Measurements from ENCODE around the gene MBOAT1.

The MBOAT1 gene

GRCh38 chr6:20232188-20232587 is 19.9 kb upstream of the MBOAT1 start:
- peaks cover 4% of the 10 kb centered on the region; the same call in 1 of the 2 replicates for H3K9me3 ChIP-seq (ENCODE audit: insufficient read depth, low read depth, low read length)
- no peaks in the 10 kb centered on the region for H3K4me1 ChIP-seq (ENCODE audit: insufficient read depth, low read length)
- WGBS, result 100% methylated on average over 2 of the region's 2 CpGs
- H3K9ac ChIP-seq (ENCODE audit: low read depth, low read length), result no peak overlapping the region
- H3K4me3 ChIP-seq (ENCODE audit: low read length), result no peak overlapping the region
- H3K27me3 ChIP-seq (ENCODE audit: insufficient read depth, low read length), result no peaks in the 10 kb centered on the region
- H3K36me3 ChIP-seq (ENCODE audit: insufficient read depth, low read length), result no peaks in the 10 kb centered on the region
- H3K27ac ChIP-seq (ENCODE audit: low read depth, low read length), result no peak overlapping the region

- H3K27ac ChIP-seq (ENCODE audit: low read depth, low read length), result no peak overlapping the region
- 93% methylated on average over 4 of the region's 4 CpGs for WGBS
Observed at GRCh38 chr6:20230401-20231119, 18.3 kb upstream of the MBOAT1 start.

GRCh38 chr6:20229881-20230280 is 17.6 kb upstream of the MBOAT1 start:
- H3K9ac ChIP-seq (ENCODE audit: low read depth, low read length), result no peak overlapping the region
- WGBS, result 95% methylated on average over 3 of the region's 4 CpGs
- no peaks in the 10 kb centered on the region for H3K36me3 ChIP-seq (ENCODE audit: insufficient read depth, low read length)
- no peak overlapping the region for H3K4me3 ChIP-seq (ENCODE audit: low read length)
- no peaks in the 10 kb centered on the region for H3K4me1 ChIP-seq (ENCODE audit: insufficient read depth, low read length)
- H3K27me3 ChIP-seq (ENCODE audit: insufficient read depth, low read length), result no peaks in the 10 kb centered on the region
- H3K9me3 ChIP-seq (ENCODE audit: insufficient read depth, low read depth, low read length), result peaks cover 4% of the 10 kb centered on the region; the same call in 1 of the 2 replicates
- H3K27ac ChIP-seq (ENCODE audit: low read depth, low read length), result no peak overlapping the region

More at GRCh38 chr6:20230401-20231119, 18.3 kb upstream of the MBOAT1 start:
- H3K4me3 ChIP-seq (ENCODE audit: low read length), result no peak overlapping the region
- no peaks in the 10 kb centered on the region for H3K27me3 ChIP-seq (ENCODE audit: insufficient read depth, low read length)
- peaks cover 4% of the 10 kb centered on the region; the same call in 1 of the 2 replicates for H3K9me3 ChIP-seq (ENCODE audit: insufficient read depth, low read depth, low read length)
- no peaks in the 10 kb centered on the region for H3K4me1 ChIP-seq (ENCODE audit: insufficient read depth, low read length)
- H3K36me3 ChIP-seq (ENCODE audit: insufficient read depth, low read length), result no peaks in the 10 kb centered on the region
- H3K9ac ChIP-seq (ENCODE audit: low read depth, low read length), result no peak overlapping the region

- H3K4me1 ChIP-seq (ENCODE audit: insufficient read depth, low read length), result no peaks in the 10 kb centered on the region
- H3K36me3 ChIP-seq (ENCODE audit: insufficient read depth, low read length), result no peaks in the 10 kb centered on the region
- 100% methylated on average over 2 of the region's 2 CpGs for WGBS
- no peak overlapping the region for H3K4me3 ChIP-seq (ENCODE audit: low read length)
- H3K27me3 ChIP-seq (ENCODE audit: insufficient read depth, low read length), result no peaks in the 10 kb centered on the region
- H3K9ac ChIP-seq (ENCODE audit: low read depth, low read length), result no peak overlapping the region
- peaks cover 2% of the 10 kb centered on the region; the same call in 1 of the 2 replicates for H3K9me3 ChIP-seq (ENCODE audit: insufficient read depth, low read depth, low read length)
- no peak overlapping the region for H3K27ac ChIP-seq (ENCODE audit: low read depth, low read length)
Observed at GRCh38 chr6:20227350-20227749, 15.1 kb upstream of the MBOAT1 start.

GRCh38 chr6:20223141-20223540 is 10.9 kb upstream of the MBOAT1 start:
- Histone ChIP-seq H3K9ac (ENCODE audit: low read depth, low read length) (no peak overlapping the region), H3K27me3 (ENCODE audit: insufficient read depth, low read length) (no peaks in the 10 kb centered on the region), H3K36me3 (ENCODE audit: insufficient read depth, low read length) (no peaks in the 10 kb centered on the region), H3K27ac (ENCODE audit: low read depth, low read length) (no peak overlapping the region), H3K4me1 (ENCODE audit: insufficient read depth, low read length) (0 out of 2 replicates have a peak, but pooled peaks cover 2% of the 10 kb centered on the region), H3K9me3 (ENCODE audit: insufficient read depth, low read depth, low read length) (no peaks in the 10 kb centered on the region), H3K4me3 (ENCODE audit: low read length) (no peak overlapping the region)
- 100% methylated on average over 1 of the region's 1 CpG for WGBS

GRCh38 chr6:20221421-20221820 is 9.2 kb upstream of the MBOAT1 start:
- WGBS, result 72% methylated on average over 3 of the region's 3 CpGs
- H3K27me3 ChIP-seq (ENCODE audit: insufficient read depth, low read length), result no peaks in the 10 kb centered on the region
- no peak overlapping the region for H3K27ac ChIP-seq (ENCODE audit: low read depth, low read length)
- H3K4me3 ChIP-seq (ENCODE audit: low read length), result no peak overlapping the region
- no peaks in the 10 kb centered on the region for H3K36me3 ChIP-seq (ENCODE audit: insufficient read depth, low read length)
- no peaks in the 10 kb centered on the region for H3K9me3 ChIP-seq (ENCODE audit: insufficient read depth, low read depth, low read length)
- no peak overlapping the region for H3K9ac ChIP-seq (ENCODE audit: low read depth, low read length)
- 0 out of 2 replicates have a peak, but pooled peaks cover 2% of the 10 kb centered on the region for H3K4me1 ChIP-seq (ENCODE audit: insufficient read depth, low read length)

- 93% methylated on average over 3 of the region's 3 CpGs for WGBS
- no peak overlapping the region for H3K9ac ChIP-seq (ENCODE audit: low read depth, low read length)
- H3K4me3 ChIP-seq (ENCODE audit: low read length), result no peak overlapping the region
- no peak overlapping the region for H3K27ac ChIP-seq (ENCODE audit: low read depth, low read length)
- 0 out of 2 replicates have a peak, but pooled peaks cover 2% of the 10 kb centered on the region for H3K4me1 ChIP-seq (ENCODE audit: insufficient read depth, low read length)
- no peaks in the 10 kb centered on the region for H3K36me3 ChIP-seq (ENCODE audit: insufficient read depth, low read length)
- H3K9me3 ChIP-seq (ENCODE audit: insufficient read depth, low read depth, low read length), result no peaks in the 10 kb centered on the region
- peaks cover 2% of the 10 kb centered on the region; the same call in 1 of the 2 replicates for H3K27me3 ChIP-seq (ENCODE audit: insufficient read depth, low read length)
Observed at GRCh38 chr6:20220359-20220758, 8.1 kb upstream of the MBOAT1 start.

- Histone ChIP-seq H3K4me3 (ENCODE audit: low read length) (no peak overlapping the region), H3K27ac (ENCODE audit: low read depth, low read length) (no peak overlapping the region), H3K9me3 (ENCODE audit: insufficient read depth, low read depth, low read length) (no peaks in the 10 kb centered on the region), H3K9ac (ENCODE audit: low read depth, low read length) (no peak overlapping the region), H3K4me1 (ENCODE audit: insufficient read depth, low read length) (peaks cover 11% of the 10 kb centered on the region), H3K36me3 (ENCODE audit: insufficient read depth, low read length) (no peaks in the 10 kb centered on the region), H3K27me3 (ENCODE audit: insufficient read depth, low read length) (peaks cover 18% of the 10 kb centered on the region; the same call in 1 of the 2 replicates)
- 93% methylated on average over 1 of the region's 2 CpGs for WGBS
Observed at GRCh38 chr6:20217891-20218290, 5.6 kb upstream of the MBOAT1 start.

GRCh38 chr6:20217324-20217855 is 5.1 kb upstream of the MBOAT1 start:
- H3K27ac ChIP-seq (ENCODE audit: low read depth, low read length), result no peak overlapping the region

GRCh38 chr6:20215310-20215709 is 3.0 kb upstream of the MBOAT1 start:
- H3K4me1 ChIP-seq (ENCODE audit: insufficient read depth, low read length), result peaks cover 14% of the 10 kb centered on the region
- H3K9ac ChIP-seq (ENCODE audit: low read depth, low read length), result no peak overlapping the region
- H3K4me3 ChIP-seq (ENCODE audit: low read length), result no peak overlapping the region
- no peaks in the 10 kb centered on the region for H3K9me3 ChIP-seq (ENCODE audit: insufficient read depth, low read depth, low read length)
- no peak overlapping the region for H3K27ac ChIP-seq (ENCODE audit: low read depth, low read length)
- peaks cover 37% of the 10 kb centered on the region; the same call in 1 of the 2 replicates for H3K27me3 ChIP-seq (ENCODE audit: insufficient read depth, low read length)
- H3K36me3 ChIP-seq (ENCODE audit: insufficient read depth, low read length), result no peaks in the 10 kb centered on the region

More at GRCh38 chr6:20217324-20217855, 5.1 kb upstream of the MBOAT1 start:
- 85% methylated on average over 3 of the region's 5 CpGs for WGBS
- no peak overlapping the region for H3K4me3 ChIP-seq (ENCODE audit: low read length)
- H3K4me1 ChIP-seq (ENCODE audit: insufficient read depth, low read length), result peaks cover 12% of the 10 kb centered on the region
- H3K9me3 ChIP-seq (ENCODE audit: insufficient read depth, low read depth, low read length), result no peaks in the 10 kb centered on the region
- H3K9ac ChIP-seq (ENCODE audit: low read depth, low read length), result no peak overlapping the region
- H3K36me3 ChIP-seq (ENCODE audit: insufficient read depth, low read length), result no peaks in the 10 kb centered on the region
- H3K27me3 ChIP-seq (ENCODE audit: insufficient read depth, low read length), result peaks cover 20% of the 10 kb centered on the region; the same call in 1 of the 2 replicates

GRCh38 chr6:20213271-20213798 is 1.1 kb upstream of the MBOAT1 start:
- Histone ChIP-seq H3K4me1 (ENCODE audit: insufficient read depth, low read length) (peaks cover 18% of the 10 kb centered on the region), H3K36me3 (ENCODE audit: insufficient read depth, low read length) (no peaks in the 10 kb centered on the region), H3K4me3 (ENCODE audit: low read length) (peak overlapping the region; percentile 65), H3K27me3 (ENCODE audit: insufficient read depth, low read length) (peaks cover 39% of the 10 kb centered on the region; the same call in 1 of the 2 replicates), H3K27ac (ENCODE audit: low read depth, low read length) (no peak overlapping the region), H3K9me3 (ENCODE audit: insufficient read depth, low read depth, low read length) (no peaks in the 10 kb centered on the region), H3K9ac (ENCODE audit: low read depth, low read length) (no peak overlapping the region)
- WGBS, result 51% methylated on average over 9 of the region's 9 CpGs

All from HUES64 (cell line).